ENCODE measurements around the gene AMT.
A peak's percentile ranks its signal among the peaks of the same experiment; 100 is the strongest.

Gene AMT

DNA sequence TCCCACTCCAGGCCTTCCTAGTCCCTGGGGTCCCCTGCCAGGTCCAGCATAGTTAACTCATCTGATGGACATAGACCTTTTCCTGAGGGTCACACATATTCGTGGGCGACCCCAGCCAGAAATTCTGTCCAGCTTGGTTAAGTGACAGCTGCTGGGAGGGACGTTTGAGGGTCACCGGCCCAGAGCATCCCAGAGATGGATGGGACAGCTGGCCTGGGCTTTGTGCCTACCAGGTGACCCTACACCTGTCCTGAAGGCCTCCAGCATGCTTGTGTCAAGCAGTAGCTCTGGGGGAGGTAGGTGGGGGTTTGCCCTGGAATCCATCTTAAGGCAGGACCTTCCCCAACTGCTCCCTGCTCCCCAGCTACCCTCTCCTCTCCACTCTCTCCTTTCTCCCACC is 38.7 kb upstream of the AMT start:
- Histone ChIP-seq H3K27ac (ENCODE audit: insufficient read depth, low read length, poor library complexity, severe bottlenecking) (no peak overlapping the region), H3K4me3 (ENCODE audit: insufficient read depth, low read depth, low read length, poor library complexity, severe bottlenecking) (no peak overlapping the region), H3K36me3 (ENCODE audit: control insufficient read depth, insufficient read depth, low read length) (no peaks in the 10 kb centered on the region), H3K4me1 (ENCODE audit: control insufficient read depth, insufficient read depth, low read length, poor library complexity, severe bottlenecking) (no peaks in the 10 kb centered on the region), H3K27me3 (replicated peaks; ENCODE audit: control insufficient read depth, insufficient read depth, low read length, poor library complexity, severe bottlenecking) (no peaks in the 10 kb centered on the region), H3K9me3 (ENCODE audit: control insufficient read depth, low read length) (no peaks in the 10 kb centered on the region)
- DNase-seq: no peak

DNA sequence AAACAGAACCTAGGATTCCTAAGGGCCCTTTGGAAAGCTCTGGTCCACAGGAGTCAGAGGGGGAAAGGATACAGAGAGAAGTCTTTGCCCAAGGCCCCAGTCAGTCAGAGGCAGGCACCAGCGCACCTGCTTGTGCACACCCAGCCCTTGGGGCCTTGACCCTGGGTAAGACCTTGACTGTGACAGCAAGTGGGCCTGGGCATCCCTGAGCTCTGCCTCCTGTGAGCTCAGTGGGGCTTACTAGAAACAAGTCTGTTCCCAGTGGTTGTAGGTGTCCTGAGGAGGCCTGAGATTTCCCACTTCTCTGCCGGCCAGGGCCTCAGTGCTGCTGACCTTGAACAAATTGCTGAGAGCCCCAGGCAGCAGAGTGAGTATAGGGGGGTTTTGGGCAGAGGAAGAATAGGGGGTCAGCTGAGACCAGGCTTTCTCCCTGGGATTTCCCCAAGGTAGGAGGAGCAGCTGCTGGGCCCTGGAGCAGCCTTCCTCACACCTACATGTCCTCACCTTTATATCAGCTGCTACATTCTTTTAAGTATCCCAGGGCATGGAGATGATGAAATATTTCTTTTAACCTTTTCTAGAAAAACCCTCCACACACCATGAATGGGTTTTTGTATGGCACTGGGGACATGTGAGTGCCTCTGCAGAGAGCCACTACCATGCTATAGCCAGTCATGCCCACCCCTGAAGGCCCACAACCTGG is 38.1 kb upstream of the AMT start:
- no peaks in the 10 kb centered on the region for H3K9me3 ChIP-seq (ENCODE audit: control insufficient read depth, low read length)
- H3K27ac ChIP-seq (ENCODE audit: insufficient read depth, low read length, poor library complexity, severe bottlenecking): no peak overlapping the region
- DNase-seq: no peak
- no peak overlapping the region for H3K4me3 ChIP-seq (ENCODE audit: insufficient read depth, low read depth, low read length, poor library complexity, severe bottlenecking)
- H3K27me3 ChIP-seq (replicated peaks; ENCODE audit: control insufficient read depth, insufficient read depth, low read length, poor library complexity, severe bottlenecking): no peaks in the 10 kb centered on the region
- H3K4me1 ChIP-seq (ENCODE audit: control insufficient read depth, insufficient read depth, low read length, poor library complexity, severe bottlenecking): no peaks in the 10 kb centered on the region
- no peaks in the 10 kb centered on the region for H3K36me3 ChIP-seq (ENCODE audit: control insufficient read depth, insufficient read depth, low read length)

DNA sequence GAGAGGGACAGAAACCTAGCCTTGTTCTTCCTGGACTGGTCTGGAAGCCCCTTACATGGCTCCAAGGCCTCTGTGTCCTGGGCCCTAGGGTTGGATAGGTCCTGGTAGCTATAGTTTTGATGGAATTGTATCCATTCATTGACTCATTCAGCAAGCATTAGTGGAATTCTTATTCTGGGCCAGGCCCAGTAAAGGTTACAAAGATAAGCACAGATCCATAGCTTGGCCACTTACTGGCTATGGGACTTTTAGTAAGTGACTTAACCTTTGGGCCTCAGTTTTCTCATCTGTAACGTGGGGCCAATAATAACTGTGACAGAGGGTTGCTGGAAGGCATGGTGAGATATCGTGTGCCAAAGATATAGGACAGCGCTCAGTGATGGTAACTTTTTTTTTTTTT is 34.2 kb upstream of the AMT start:
- no peaks in the 10 kb centered on the region for H3K9me3 ChIP-seq (ENCODE audit: control insufficient read depth, low read length)
- no peaks in the 10 kb centered on the region for H3K4me1 ChIP-seq (ENCODE audit: control insufficient read depth, insufficient read depth, low read length, poor library complexity, severe bottlenecking)
- DNase-seq: no peak
- no peak overlapping the region for H3K27ac ChIP-seq (ENCODE audit: insufficient read depth, low read length, poor library complexity, severe bottlenecking)
- no peaks in the 10 kb centered on the region for H3K36me3 ChIP-seq (ENCODE audit: control insufficient read depth, insufficient read depth, low read length)
- H3K4me3 ChIP-seq (ENCODE audit: insufficient read depth, low read depth, low read length, poor library complexity, severe bottlenecking): no peak overlapping the region
- H3K27me3 ChIP-seq (replicated peaks; ENCODE audit: control insufficient read depth, insufficient read depth, low read length, poor library complexity, severe bottlenecking): no peaks in the 10 kb centered on the region

DNA sequence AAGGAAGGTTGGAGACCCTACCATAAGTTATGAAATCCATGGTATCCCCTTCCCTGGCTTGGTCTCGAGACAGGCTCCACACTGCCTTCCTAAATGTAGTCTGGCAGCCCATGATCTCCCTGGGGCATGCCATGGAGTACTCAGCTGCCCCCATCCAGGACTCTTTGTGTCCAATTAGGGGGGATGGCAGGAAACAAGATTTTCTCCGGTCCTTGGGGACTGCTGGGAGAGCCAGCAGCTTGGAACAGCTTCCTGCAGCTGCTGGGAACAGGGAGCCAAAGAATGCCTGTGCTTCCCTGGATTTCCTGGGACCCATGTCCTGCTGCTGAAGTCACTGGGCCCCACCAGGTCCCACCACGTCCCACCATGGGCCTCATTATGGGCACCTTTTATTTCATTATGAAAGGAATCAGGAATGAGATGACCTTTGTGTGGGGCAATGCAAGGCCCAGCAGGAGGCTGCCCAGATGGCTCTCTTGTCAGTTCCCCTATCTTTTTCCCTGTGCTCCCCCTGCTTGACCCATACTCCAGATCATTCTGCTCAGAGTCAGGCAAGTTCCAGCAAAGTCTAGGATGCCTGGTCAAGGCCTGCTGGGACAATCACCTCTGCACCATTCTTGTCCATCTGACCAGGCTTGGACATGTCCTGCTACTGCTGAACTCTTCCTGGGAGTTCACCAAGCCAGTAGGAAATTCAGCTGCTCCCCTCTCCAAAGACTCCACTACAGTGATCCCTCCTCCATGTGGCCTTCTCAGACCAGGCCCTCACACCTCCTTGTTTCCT is 32.8 kb upstream of the AMT start:
- Histone ChIP-seq H3K27ac (ENCODE audit: insufficient read depth, low read length, poor library complexity, severe bottlenecking) (no peak overlapping the region), H3K9me3 (ENCODE audit: control insufficient read depth, low read length) (no peaks in the 10 kb centered on the region), H3K27me3 (replicated peaks; ENCODE audit: control insufficient read depth, insufficient read depth, low read length, poor library complexity, severe bottlenecking) (no peaks in the 10 kb centered on the region), H3K4me3 (ENCODE audit: insufficient read depth, low read depth, low read length, poor library complexity, severe bottlenecking) (no peak overlapping the region), H3K4me1 (ENCODE audit: control insufficient read depth, insufficient read depth, low read length, poor library complexity, severe bottlenecking) (no peaks in the 10 kb centered on the region), H3K36me3 (ENCODE audit: control insufficient read depth, insufficient read depth, low read length) (no peaks in the 10 kb centered on the region)
- DNase-seq: no peak

DNA sequence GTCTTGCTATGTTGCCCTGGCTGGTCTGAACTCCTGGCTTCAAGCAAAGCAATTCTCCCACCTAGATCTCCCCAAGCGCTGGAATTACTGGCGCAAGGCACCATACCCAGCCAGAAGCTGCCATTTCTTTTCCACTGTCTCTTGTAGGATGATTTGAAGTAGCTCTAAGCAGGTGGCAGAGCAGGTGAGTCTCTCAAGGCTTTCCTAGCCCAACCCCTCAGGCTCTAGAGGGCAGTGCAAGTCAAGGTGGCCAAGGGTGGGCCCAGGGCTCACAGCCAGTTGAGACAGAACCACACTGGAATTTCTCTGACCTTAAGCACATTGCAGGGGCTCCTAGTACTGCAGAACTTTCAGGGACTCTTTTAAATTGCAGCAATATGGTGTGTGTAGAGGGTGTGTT is 32.2 kb upstream of the AMT start:
- Histone ChIP-seq H3K4me1 (ENCODE audit: control insufficient read depth, insufficient read depth, low read length, poor library complexity, severe bottlenecking) (no peaks in the 10 kb centered on the region), H3K9me3 (ENCODE audit: control insufficient read depth, low read length) (no peaks in the 10 kb centered on the region), H3K4me3 (ENCODE audit: insufficient read depth, low read depth, low read length, poor library complexity, severe bottlenecking) (no peak overlapping the region), H3K36me3 (ENCODE audit: control insufficient read depth, insufficient read depth, low read length) (no peaks in the 10 kb centered on the region), H3K27ac (ENCODE audit: insufficient read depth, low read length, poor library complexity, severe bottlenecking) (no peak overlapping the region), H3K27me3 (replicated peaks; ENCODE audit: control insufficient read depth, insufficient read depth, low read length, poor library complexity, severe bottlenecking) (no peaks in the 10 kb centered on the region)
- DNase-seq: no peak

DNA sequence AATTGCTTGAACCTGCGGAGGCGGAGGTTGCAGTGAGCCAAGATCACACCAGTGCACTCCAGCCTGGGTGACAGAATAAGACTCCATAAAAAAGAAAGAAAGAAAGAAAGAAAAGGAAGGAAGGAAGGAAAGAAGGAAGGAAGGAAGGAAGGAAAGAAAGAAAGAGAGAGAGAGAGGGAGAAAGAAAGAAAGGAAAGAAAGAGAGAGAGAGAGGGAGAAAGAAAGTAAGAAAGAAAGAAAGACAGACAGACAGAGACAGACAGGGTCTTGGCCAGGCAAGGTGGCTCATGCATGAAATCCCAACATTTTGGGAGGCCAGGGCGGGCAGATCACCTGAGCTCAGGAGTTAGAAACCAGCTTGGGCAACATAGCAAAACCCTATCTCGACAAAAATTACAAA is 31.3 kb upstream of the AMT start:
- no peaks in the 10 kb centered on the region for H3K36me3 ChIP-seq (ENCODE audit: control insufficient read depth, insufficient read depth, low read length)

DNA sequence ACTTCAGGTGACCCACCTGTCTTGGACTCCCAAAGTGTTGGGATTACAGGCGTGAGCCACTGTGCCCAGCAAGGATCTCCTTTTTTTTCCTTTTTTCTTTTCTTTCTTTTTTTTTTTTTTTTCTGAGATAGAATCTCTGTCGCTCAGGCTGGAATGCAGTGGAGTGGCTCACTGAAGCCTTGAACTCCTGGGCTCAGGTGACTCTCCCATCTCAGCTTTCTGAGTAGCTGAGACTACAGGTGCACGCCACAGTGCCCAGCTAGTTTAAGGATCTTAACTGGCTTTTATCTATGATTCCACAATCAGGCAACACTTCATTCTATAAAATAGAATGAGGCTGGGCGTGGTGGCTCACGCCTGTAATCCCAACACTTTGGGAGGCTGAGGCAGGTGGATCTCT is 23.1 kb upstream of the AMT start:
- Histone ChIP-seq H3K36me3 (ENCODE audit: control insufficient read depth, insufficient read depth, low read length) (no peaks in the 10 kb centered on the region), H3K4me1 (ENCODE audit: control insufficient read depth, insufficient read depth, low read length, poor library complexity, severe bottlenecking) (peaks cover 13% of the 10 kb centered on the region), H3K27ac (ENCODE audit: insufficient read depth, low read length, poor library complexity, severe bottlenecking) (no peak overlapping the region), H3K27me3 (replicated peaks; ENCODE audit: control insufficient read depth, insufficient read depth, low read length, poor library complexity, severe bottlenecking) (no peaks in the 10 kb centered on the region), H3K4me3 (ENCODE audit: insufficient read depth, low read depth, low read length, poor library complexity, severe bottlenecking) (no peak overlapping the region), H3K9me3 (ENCODE audit: control insufficient read depth, low read length) (no peaks in the 10 kb centered on the region)
- DNase-seq: no peak

More for the DNA sequence above, 31.3 kb upstream of the AMT start:
- Histone ChIP-seq H3K27me3 (replicated peaks; ENCODE audit: control insufficient read depth, insufficient read depth, low read length, poor library complexity, severe bottlenecking) (no peaks in the 10 kb centered on the region), H3K27ac (ENCODE audit: insufficient read depth, low read length, poor library complexity, severe bottlenecking) (no peak overlapping the region), H3K4me3 (ENCODE audit: insufficient read depth, low read depth, low read length, poor library complexity, severe bottlenecking) (no peak overlapping the region), H3K9me3 (ENCODE audit: control insufficient read depth, low read length) (no peaks in the 10 kb centered on the region), H3K4me1 (ENCODE audit: control insufficient read depth, insufficient read depth, low read length, poor library complexity, severe bottlenecking) (no peaks in the 10 kb centered on the region)
- no peak for DNase-seq

DNA sequence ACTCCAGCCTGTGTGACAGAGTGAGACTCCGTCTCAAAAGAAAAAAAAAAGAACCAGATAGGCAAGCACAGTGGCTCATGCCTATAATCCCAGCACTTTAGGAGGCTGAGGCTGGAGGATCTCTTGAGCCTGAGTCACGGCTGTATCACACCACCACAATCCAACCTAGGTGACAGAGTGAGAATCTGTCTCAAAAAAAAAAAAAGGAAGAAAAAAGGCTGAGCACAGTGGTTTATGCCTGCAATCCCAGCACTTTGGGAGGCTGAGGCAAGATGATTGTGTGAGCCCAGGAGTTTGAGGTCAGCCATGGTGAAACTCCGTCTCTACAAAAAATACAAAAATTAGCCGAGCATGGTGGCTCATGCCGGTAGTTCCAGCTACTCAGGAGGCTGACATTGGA is 12.5 kb upstream of the AMT start:
- H3K4me1 ChIP-seq (ENCODE audit: control insufficient read depth, insufficient read depth, low read length, poor library complexity, severe bottlenecking): no peaks in the 10 kb centered on the region
- H3K27ac ChIP-seq (ENCODE audit: insufficient read depth, low read length, poor library complexity, severe bottlenecking): no peak overlapping the region
- no peak overlapping the region for H3K4me3 ChIP-seq (ENCODE audit: insufficient read depth, low read depth, low read length, poor library complexity, severe bottlenecking)
- H3K27me3 ChIP-seq (replicated peaks; ENCODE audit: control insufficient read depth, insufficient read depth, low read length, poor library complexity, severe bottlenecking): no peaks in the 10 kb centered on the region
- no peaks in the 10 kb centered on the region for H3K9me3 ChIP-seq (ENCODE audit: control insufficient read depth, low read length)
- no peak for DNase-seq
- no peaks in the 10 kb centered on the region for H3K36me3 ChIP-seq (ENCODE audit: control insufficient read depth, insufficient read depth, low read length)

DNA sequence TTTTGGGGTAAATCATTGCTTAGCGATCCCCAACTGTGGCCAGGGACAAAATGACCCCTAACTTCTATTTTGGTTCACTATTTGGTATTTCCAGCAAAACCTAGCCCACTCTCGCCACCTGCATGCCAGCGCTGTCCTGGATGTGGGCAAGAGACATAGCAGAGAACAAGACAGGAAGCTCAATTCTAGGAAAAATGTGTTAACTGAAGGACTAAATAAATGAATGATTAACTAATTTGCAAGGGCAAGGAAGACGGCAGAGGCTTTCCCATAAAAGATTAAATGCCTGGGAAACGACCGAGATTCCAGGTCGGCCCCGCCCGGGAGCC is 6.4 kb upstream of the AMT start:
- DNase-seq: no peak
- Histone ChIP-seq H3K9me3 (ENCODE audit: control insufficient read depth, low read length) (no peaks in the 10 kb centered on the region), H3K36me3 (ENCODE audit: control insufficient read depth, insufficient read depth, low read length) (no peaks in the 10 kb centered on the region), H3K4me1 (ENCODE audit: control insufficient read depth, insufficient read depth, low read length, poor library complexity, severe bottlenecking) (peaks cover 9% of the 10 kb centered on the region), H3K27me3 (replicated peaks; ENCODE audit: control insufficient read depth, insufficient read depth, low read length, poor library complexity, severe bottlenecking) (no peaks in the 10 kb centered on the region), H3K27ac (ENCODE audit: insufficient read depth, low read length, poor library complexity, severe bottlenecking) (peak overlapping the region; percentile 77), H3K4me3 (ENCODE audit: insufficient read depth, low read depth, low read length, poor library complexity, severe bottlenecking) (peak overlapping the region; percentile 66)

DNA sequence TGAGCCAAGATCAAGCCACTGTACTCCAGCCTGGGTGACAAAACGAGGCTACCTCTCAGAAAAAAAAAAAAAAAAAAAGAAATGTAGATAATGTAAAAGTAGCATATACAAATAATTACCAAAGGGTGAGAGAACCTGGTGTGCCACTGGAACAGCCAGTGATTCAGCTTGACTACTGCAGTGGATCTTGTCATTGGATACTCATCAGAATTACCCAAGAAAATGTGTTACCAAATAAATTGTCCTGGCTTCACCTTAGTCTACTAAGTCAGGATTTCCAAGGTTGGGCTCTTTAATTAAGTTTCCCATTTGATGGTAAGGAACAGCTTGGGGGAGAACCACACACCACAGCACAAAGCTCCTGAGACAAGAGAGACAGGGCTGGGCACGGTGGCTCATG is 5.3 kb upstream of the AMT start:
- Histone ChIP-seq H3K36me3 (ENCODE audit: control insufficient read depth, insufficient read depth, low read length) (no peaks in the 10 kb centered on the region), H3K27me3 (replicated peaks; ENCODE audit: control insufficient read depth, insufficient read depth, low read length, poor library complexity, severe bottlenecking) (no peaks in the 10 kb centered on the region), H3K4me3 (ENCODE audit: insufficient read depth, low read depth, low read length, poor library complexity, severe bottlenecking) (no peak overlapping the region), H3K27ac (ENCODE audit: insufficient read depth, low read length, poor library complexity, severe bottlenecking) (no peak overlapping the region), H3K9me3 (ENCODE audit: control insufficient read depth, low read length) (no peaks in the 10 kb centered on the region), H3K4me1 (ENCODE audit: control insufficient read depth, insufficient read depth, low read length, poor library complexity, severe bottlenecking) (peaks cover 9% of the 10 kb centered on the region)
- no peak for DNase-seq
